HUES48 (cell line): ENCODE data around the gene PRLR.

Experiments used
- H3K27ac ChIP-seq: one replicate; pipeline ENCODE4 v1.7.0; 2013; ENCODE audit warnings: low read depth, low read length, inconsistent platforms
- H3K27me3 ChIP-seq: 2 replicates; pipeline ENCODE4 v1.6.1; 2013; ENCODE audit warnings: mild to moderate bottlenecking, low read length; ENCODE audit not compliant: control insufficient read depth, insufficient read depth
- H3K36me3 ChIP-seq: 2 replicates; pipeline ENCODE4 v1.6.1; 2013; ENCODE audit warnings: low read length; ENCODE audit not compliant: control insufficient read depth, insufficient read depth
- H3K4me1 ChIP-seq: 2 replicates; pipeline ENCODE4 v1.6.1; 2013; ENCODE audit warnings: mild to moderate bottlenecking, low read length; ENCODE audit not compliant: control insufficient read depth, insufficient read depth
- H3K4me3 ChIP-seq: 2 replicates; pipeline ENCODE4 v1.5.1; 2013; ENCODE audit warnings: mild to moderate bottlenecking, low read depth, low read length
- H3K9ac ChIP-seq: 2 replicates; pipeline ENCODE4 v1.6.1; 2013; ENCODE audit warnings: mild to moderate bottlenecking, low read depth, low read length, moderate library complexity
- H3K9me3 ChIP-seq: 2 replicates; pipeline ENCODE4 v1.6.1; 2013; ENCODE audit warnings: low read length; ENCODE audit not compliant: control insufficient read depth, insufficient read depth

The PRLR gene

GRCh38 chr5:35056686-35057085 is 173.6 kb downstream of the PRLR start:
- Histone ChIP-seq H3K27me3 (no peaks in the 10 kb centered on the region), H3K36me3 (no peaks in the 10 kb centered on the region), H3K27ac (no peak overlapping the region), H3K9me3 (no peaks in the 10 kb centered on the region), H3K9ac (no peak overlapping the region), H3K4me3 (no peak overlapping the region), H3K4me1 (peaks cover 14% of the 10 kb centered on the region; the same call in 1 of the 2 replicates)

GRCh38 chr5:35052838-35053237 is 177.4 kb downstream of the PRLR start:
- Histone ChIP-seq H3K27ac (no peak overlapping the region), H3K9ac (no peak overlapping the region), H3K27me3 (no peaks in the 10 kb centered on the region), H3K4me1 (peaks cover 14% of the 10 kb centered on the region; the same call in 1 of the 2 replicates), H3K36me3 (no peaks in the 10 kb centered on the region), H3K9me3 (no peaks in the 10 kb centered on the region), H3K4me3 (no peak overlapping the region)

- H3K9me3 ChIP-seq: no peaks in the 10 kb centered on the region
- no peak overlapping the region for H3K27ac ChIP-seq
- no peak overlapping the region for H3K9ac ChIP-seq
- no peak overlapping the region for H3K4me3 ChIP-seq
- H3K4me1 ChIP-seq: peaks cover 7% of the 10 kb centered on the region; the same call in 1 of the 2 replicates
- H3K27me3 ChIP-seq: no peaks in the 10 kb centered on the region
- no peaks in the 10 kb centered on the region for H3K36me3 ChIP-seq
Measured at GRCh38 chr5:35050541-35051126, 179.7 kb downstream of the PRLR start.

GRCh38 chr5:35048910-35049309 is 181.4 kb downstream of the PRLR start:
- no peak overlapping the region for H3K27ac ChIP-seq
- no peak overlapping the region for H3K9ac ChIP-seq
- no peaks in the 10 kb centered on the region for H3K9me3 ChIP-seq
- no peak overlapping the region for H3K4me3 ChIP-seq
- no peaks in the 10 kb centered on the region for H3K4me1 ChIP-seq
- H3K36me3 ChIP-seq: no peaks in the 10 kb centered on the region
- no peaks in the 10 kb centered on the region for H3K27me3 ChIP-seq

GRCh38 chr5:35047785-35048404 is 182.4 kb downstream of the PRLR start, which contains the start of gene AGXT2:
TSS of gene AGXT2 (minus strand) at chr5:35047949. CDS start at chr5:35047892, 57 bp downstream.
- H3K9me3 ChIP-seq: no peaks in the 10 kb centered on the region
- H3K27ac ChIP-seq: no peak within 1 kb of the TSS
- no peak within 1 kb of the TSS for H3K4me3 ChIP-seq
- no peak within 1 kb of the TSS for H3K9ac ChIP-seq
- no peaks in the 10 kb centered on the region for H3K36me3 ChIP-seq
- peaks cover 2% of the 10 kb centered on the region for H3K4me1 ChIP-seq
- no peaks in the 10 kb centered on the region for H3K27me3 ChIP-seq

GRCh38 chr5:35046774-35047173 is 183.5 kb downstream of the PRLR start:
- H3K4me1 ChIP-seq: peaks cover 5% of the 10 kb centered on the region
- no peaks in the 10 kb centered on the region for H3K9me3 ChIP-seq
- no peak overlapping the region for H3K4me3 ChIP-seq
- no peak overlapping the region for H3K27ac ChIP-seq
- no peaks in the 10 kb centered on the region for H3K27me3 ChIP-seq
- H3K9ac ChIP-seq: no peak overlapping the region
- H3K36me3 ChIP-seq: no peaks in the 10 kb centered on the region

GRCh38 chr5:35045280-35045679 is 185.0 kb downstream of the PRLR start:
- H3K27ac ChIP-seq: no peak overlapping the region
- no peak overlapping the region for H3K9ac ChIP-seq
- H3K4me3 ChIP-seq: no peak overlapping the region
- peaks cover 5% of the 10 kb centered on the region for H3K4me1 ChIP-seq
- H3K27me3 ChIP-seq: no peaks in the 10 kb centered on the region
- no peaks in the 10 kb centered on the region for H3K36me3 ChIP-seq
- H3K9me3 ChIP-seq: no peaks in the 10 kb centered on the region

GRCh38 chr5:35044649-35045048 is 185.6 kb downstream of the PRLR start:
- Histone ChIP-seq H3K27ac (no peak overlapping the region), H3K4me1 (peaks cover 5% of the 10 kb centered on the region), H3K36me3 (no peaks in the 10 kb centered on the region), H3K4me3 (no peak overlapping the region), H3K9me3 (no peaks in the 10 kb centered on the region), H3K9ac (no peak overlapping the region), H3K27me3 (no peaks in the 10 kb centered on the region)

- Histone ChIP-seq H3K9me3 (no peaks in the 10 kb centered on the region), H3K27ac (no peak overlapping the region), H3K36me3 (no peaks in the 10 kb centered on the region)
Measured at GRCh38 chr5:35042781-35043180, 187.5 kb downstream of the PRLR start.

GRCh38 chr5:35041261-35041660 is 189.0 kb downstream of the PRLR start:
- Histone ChIP-seq H3K4me3 (no peak overlapping the region), H3K4me1 (peaks cover 5% of the 10 kb centered on the region), H3K27ac (no peak overlapping the region), H3K9ac (no peak overlapping the region), H3K9me3 (no peaks in the 10 kb centered on the region), H3K36me3 (no peaks in the 10 kb centered on the region), H3K27me3 (no peaks in the 10 kb centered on the region)

More at GRCh38 chr5:35042781-35043180, 187.5 kb downstream of the PRLR start:
- no peak overlapping the region for H3K4me3 ChIP-seq
- H3K4me1 ChIP-seq: peaks cover 5% of the 10 kb centered on the region
- no peak overlapping the region for H3K9ac ChIP-seq
- no peaks in the 10 kb centered on the region for H3K27me3 ChIP-seq

GRCh38 chr5:35038891-35039290 is 191.4 kb downstream of the PRLR start:
- Histone ChIP-seq H3K27me3 (no peaks in the 10 kb centered on the region), H3K4me3 (no peak overlapping the region), H3K27ac (no peak overlapping the region), H3K4me1 (peaks cover 5% of the 10 kb centered on the region), H3K9ac (no peak overlapping the region), H3K9me3 (no peaks in the 10 kb centered on the region), H3K36me3 (no peaks in the 10 kb centered on the region)
